Putamen (tissue), 1 donor: ENCODE measurements around the gene FAF1.

ENCODE experiments used
- DNase-seq: peaks from one replicate; pipeline ENCODE4 v3.0.0-alpha.2; 2016; ENCODE audit warnings: low spot score

The FAF1 gene

DNA sequence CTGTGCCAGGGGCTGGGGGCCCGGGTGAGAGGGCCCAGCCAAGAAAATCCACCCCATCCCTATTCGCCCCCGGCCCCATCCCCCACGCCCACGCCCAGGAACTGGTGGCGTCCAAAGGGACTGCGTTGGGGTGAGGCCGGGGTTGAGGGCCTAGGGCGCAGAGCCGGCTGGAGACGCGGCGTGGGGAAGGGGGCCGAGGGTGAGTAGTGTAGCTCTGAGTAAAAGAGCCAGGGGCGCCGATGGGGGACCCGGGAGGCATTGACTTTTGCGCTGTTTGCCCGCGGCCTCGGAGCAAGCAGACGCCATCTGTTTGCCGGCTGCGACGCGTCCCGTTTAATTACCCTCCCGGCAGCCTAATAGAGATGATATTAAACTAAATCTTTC is 533.4 kb downstream of the FAF1 start:
- no peak for DNase-seq

- no peak for DNase-seq
Measured at GRCh38 chr1:50426108-50426700, 533.9 kb downstream of the FAF1 start.

GRCh38 chr1:50425376-50426107 is 534.5 kb downstream of the FAF1 start:
- DNase-seq, result no peak

GRCh38 chr1:50424884-50425375 is 535.1 kb downstream of the FAF1 start:
- no peak for DNase-seq

DNA sequence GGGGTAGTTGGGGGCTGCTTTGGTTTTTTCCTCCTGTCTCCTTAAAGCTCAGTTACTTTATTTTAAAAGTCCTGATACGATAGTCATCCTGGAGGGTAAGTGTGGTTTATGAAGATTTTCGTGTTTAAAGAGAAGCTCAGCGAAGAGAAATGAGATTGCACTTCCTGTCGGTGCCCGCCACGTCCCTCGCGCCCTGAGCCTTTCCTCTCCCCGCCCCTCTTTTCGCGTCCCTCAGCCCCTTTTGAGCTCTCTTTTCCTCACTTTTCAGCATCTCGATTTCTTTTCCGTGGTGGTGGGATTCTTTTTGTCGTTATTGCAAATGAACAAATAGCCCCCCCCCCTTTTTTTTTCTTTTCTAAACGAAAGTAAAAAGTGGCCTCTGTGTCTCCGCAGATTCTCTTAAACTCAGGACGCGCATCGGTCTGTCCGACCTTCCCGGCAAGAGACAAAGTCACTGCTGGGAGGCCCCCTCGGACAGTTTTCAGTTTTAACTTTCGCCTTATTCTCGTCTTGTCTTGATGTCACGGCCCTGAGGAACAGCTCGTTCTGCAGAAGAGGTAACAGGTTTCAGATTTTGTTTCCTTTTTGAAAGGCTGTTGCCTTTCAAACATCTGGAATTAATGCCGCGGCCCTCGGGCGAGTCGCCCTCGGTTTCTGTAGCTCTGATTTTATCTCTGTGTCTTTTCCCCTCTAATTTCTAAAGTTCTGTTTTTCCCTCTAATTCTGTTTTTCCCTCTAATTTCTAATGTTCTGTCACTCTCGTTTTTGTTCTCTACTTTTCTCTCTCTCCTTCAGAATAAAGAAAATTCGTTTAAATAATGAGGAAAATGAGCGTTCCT is 535.8 kb downstream of the FAF1 start:
- DNase-seq, result no peak

- DNase-seq, result no peak
Measured at GRCh38 chr1:50423670-50424000, 536.4 kb downstream of the FAF1 start.

DNA sequence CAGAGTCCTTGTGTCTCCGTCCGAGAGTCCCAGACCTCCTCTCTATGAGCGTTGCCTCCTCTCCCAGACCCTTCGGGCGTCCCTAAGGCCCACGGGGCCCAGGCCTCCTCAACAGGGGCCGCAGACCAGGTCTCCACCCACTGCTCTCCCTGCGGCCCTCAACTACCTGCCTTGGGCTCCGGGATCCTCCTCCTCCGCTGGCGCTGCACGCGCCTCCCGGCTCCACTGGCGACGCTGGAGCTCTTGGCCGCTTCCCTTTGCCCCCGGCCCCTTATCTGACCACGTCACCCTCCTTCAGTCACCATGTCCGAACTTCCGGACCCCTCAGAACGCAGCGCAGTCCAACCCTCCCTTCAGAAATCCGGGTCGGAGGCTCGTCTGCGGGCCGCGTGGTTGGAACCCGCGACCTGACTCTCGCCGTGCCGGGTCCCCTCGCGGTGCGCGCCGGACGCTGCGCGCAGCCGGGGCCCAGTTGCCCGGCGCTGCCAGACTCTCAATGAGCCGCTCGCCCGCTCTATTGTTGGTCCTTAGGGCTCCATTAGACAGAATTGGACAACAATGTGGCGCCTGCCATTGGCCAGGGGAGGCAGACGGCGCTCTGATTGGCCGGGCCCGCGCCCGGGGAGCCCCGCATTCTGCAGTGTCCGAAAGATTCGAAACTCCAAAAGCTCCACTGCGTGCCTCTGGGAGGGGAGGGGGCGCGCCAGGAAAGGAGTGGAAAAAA is 537.0 kb downstream of the FAF1 start, which contains the start of gene DMRTA2:
TSS of gene DMRTA2 (minus strand) at position 498 of the 724 bp plus-strand sequence. CDS start 1,907 bp downstream, outside the sequence.
- DNase-seq, result peak; percentile 39

GRCh38 chr1:50422675-50422945 is 537.5 kb downstream of the FAF1 start:
- DNase-seq, result no peak

DNA sequence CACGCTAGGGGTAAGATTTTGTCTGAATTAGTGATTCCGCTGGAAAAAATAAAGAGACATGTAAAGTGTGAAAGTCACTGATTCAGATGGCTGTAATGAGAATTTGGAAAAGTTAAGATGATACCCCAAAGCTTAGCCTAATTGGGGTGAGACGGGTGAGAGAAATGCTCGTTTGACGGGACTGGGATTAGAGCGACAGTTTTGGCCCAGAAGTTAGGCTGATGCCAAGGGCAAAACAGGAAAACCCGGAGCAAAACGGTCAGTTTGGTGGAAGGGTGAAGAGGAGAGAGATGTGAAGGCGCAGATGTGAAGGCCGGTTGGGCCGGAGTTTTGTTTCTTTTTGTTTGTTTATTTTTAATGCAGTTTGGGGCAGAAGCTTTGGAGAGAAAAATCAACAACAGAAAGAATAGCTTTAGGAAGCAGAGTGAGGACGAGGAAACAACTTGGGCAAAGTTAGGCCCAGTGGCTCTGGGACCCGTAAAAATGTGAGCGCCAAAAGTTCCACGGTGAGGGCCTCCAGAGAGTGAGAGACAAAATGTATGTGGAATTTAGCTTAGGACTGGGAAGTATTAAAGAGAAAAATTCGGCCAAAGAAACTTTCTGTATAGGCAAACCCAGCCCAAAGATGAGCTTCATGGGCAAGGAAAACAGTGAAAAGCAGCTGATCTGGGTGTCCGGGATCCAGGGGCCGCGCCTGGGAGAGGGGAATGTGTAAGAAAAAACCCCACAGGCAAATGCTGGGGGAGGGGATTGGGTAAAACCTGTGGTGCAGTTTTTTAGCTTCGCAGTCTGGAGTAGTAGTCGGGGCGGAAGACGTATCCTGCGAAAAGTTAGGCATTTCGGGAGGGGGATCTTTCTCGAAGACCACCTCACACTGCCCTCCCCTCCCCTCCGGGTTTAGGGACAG is 538.0 kb downstream of the FAF1 start:
- no peak for DNase-seq

DNA sequence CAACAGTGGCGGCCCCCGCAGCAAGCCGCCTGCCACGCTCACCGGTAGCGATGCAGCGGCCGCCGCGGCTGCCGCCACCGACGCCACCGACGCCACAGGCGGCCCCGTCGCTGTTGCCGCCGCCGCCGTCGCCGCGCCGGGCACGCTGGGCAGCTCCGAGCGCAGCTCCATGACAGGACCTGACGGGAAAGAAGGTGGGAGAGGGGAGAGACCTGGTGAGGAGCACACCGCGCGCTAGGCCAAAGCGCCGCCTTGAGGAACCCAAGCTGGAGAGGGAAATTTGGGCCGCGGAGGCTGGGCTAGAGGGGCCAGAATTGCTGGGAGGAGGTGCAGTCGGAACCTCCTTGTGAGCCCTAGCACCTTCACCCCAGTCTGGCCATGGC is 538.7 kb downstream of the FAF1 start:
- no peak for DNase-seq

DNA sequence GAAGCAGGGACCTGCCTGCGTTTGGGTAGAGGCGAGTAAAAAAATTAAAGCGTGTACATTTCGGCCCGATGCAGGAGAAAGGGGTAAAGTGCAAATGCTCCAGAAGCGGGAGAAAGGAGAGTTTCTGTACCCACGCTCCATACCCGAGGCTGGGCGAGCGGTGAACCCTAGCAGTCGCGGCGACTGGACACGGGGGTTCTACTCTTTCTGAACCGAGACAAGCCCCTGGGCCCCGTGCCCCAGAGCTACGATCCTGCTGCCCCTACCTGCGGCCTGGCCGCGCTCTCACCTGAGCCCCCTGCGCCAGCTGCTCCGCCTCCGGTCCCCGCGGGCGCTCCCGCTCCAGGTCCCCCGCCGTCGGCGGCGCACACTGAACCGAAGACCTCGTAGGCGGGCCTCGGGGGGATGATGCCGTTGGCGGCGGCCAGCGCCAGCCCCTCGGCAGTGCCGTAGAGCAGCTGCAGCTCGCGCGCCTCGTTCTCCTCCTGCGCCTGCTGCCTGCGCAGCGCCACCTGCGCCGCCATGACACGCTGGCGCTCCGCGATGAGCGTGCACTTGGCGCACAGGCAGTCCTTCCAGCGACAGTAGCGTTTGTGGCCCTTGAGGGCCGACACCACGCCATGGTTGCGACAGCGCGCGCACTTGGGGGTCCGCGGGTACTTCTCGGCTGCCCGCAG is 539.2 kb downstream of the FAF1 start:
- no peak for DNase-seq

DNA sequence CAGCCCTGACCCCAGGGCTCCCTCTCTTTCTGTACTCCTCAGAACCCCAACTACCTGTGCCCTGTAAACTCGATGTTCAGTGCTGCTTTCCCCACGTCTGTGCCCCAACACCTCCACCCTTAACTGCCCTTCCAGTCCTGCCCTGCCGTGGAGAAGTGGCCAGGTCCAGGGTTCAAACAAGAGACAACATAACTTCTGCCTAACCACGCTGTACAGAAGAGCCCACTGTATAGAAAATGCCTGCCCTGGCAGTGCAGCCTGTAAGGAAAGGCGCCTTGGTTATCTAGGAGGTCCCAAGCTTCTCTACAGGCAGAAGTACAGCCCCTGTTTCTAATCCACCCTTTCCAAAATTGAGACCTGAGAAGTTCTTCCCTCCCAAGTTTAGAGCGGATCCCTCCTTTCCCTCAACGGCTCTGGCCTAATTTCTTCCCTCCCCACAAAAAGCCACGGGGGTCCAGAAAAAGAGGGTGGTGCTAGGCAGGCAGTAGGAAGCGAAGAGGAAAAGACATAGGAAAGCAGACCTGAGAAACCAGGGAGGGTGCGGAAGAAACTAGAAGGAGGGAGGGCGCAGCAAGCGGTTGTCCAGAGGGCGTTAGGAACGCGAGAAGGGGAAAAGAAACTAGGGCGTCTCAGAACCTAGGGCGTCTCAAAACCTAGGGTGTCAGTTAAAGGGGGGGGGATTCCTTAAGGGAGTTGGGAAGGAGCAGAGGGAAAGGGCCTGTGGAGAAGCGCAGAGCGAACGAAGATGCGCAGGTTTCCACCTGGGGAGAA is 540.0 kb downstream of the FAF1 start:
- DNase-seq, result no peak

GRCh38 chr1:50419192-50419906 is 540.7 kb downstream of the FAF1 start:
- no peak for DNase-seq

DNA sequence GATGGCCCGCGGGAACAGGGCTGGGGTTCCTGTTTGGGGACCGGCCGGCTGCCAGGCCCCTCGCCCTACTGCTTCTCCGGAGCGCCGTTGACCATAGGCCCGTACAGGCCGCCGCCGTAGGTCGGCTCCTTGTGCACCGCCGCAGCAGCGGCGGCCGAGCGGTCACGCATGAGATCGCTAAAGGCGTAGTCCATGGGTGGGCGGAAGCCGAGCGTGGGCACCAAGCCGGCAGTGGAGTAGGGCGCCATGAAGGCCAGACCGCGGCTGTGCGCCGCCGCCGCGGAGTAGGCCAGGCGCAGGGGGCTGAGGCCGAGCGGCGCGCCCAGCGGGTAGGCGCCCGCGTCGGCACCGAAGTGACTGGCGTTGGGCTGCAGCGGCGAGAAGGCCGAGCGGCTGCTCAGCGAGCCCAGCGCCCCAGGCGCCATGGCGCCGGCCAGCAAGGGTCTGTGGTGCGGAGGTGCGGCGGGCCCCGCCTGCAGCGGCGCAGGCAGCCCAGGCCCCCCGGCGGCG is 541.4 kb downstream of the FAF1 start:
- no peak for DNase-seq

DNA sequence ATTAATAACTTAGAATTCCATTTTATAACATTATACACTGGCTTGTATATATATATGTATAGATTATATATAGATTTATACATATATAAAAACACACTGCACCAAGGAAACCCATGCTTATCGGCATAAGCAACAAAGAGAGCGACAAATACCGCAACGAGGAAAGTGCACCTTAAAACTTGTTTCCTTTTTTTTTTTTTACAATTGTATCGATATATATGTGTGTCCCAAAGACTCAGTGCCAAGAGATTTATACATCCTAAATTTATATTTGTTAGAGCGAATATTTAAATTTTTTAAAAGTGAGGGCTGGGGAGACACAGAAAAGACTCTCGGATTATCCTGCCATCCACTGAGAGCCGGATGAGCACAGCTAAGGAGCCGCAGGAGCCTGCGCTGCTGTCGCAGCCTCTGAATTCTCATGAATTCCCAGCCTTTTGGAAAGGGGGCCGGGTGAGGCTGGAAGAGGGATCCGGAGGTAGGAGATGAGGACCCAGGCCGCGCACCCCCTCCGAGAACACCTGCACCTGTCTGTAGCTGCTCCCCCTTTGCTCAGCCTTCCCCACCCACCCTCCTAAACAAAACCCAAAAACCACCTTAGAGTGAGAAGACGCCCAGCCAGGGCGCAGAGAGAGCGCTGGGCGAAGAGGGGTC is 542.0 kb downstream of the FAF1 start:
- DNase-seq, result no peak

DNA sequence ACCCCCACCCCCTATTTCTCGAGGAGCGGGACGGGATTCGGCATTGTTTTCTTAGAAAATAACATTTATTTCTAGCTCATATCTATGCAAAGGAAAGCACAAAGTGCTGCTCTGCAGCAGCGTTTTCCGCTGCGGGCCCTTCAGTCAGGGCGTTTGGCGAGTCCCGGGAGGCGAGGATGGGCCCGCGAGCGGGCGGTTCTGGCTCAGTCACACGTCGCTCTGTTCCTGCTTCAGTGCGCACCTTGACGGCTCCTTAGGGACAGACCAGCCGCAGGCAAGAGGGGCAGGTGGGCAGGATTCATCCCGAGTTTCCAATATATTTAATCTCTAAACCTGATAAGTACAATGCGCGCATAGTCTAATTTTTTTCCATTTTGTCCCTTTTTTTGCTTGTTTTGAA is 542.6 kb downstream of the FAF1 start:
- DNase-seq, result no peak

- DNase-seq, result no peak
Measured at GRCh38 chr1:50416553-50417453, 543.3 kb downstream of the FAF1 start.

DNA sequence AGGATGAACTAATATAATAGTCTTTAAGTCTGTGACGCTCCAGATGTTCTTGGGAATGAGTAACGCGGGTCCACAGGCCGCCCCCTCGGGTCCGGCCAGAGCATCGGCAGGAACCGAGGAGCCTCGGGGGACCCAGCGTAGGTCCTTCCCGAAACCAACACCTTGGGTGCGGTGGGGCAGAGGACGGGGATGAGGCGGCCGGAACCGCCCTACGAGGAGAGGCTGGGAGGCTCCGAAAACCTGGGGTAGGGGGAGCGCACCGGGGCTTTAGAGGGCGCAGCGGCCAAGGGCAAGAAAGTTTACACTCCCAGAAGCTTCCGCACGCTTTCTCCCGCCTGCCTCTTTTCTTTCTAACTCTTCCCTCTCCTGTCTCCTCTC is 543.9 kb downstream of the FAF1 start:
- no peak for DNase-seq
